ENCODE results near the gene TSPAN15.
"Not testable (repeated sequence)": the region's sequence is repeated elsewhere in the genome, so short reads cannot be mapped to it uniquely, and the experiment has no call there.

The TSPAN15 gene

GRCh38 chr10:69504576-69505250, 53.4 kb downstream of the TSPAN15 start:
- FAIRE-seq: no peak

GRCh38 chr10:69505636-69506318, 54.5 kb downstream of the TSPAN15 start:
- FAIRE-seq: no peak

GRCh38 chr10:69506487-69506833, 55.2 kb downstream of the TSPAN15 start:
- FAIRE-seq: no peak

GRCh38 chr10:69506834-69507713, 55.8 kb downstream of the TSPAN15 start:
- FAIRE-seq: no peak

GRCh38 chr10:69508738-69509340, 57.6 kb downstream of the TSPAN15 start:
- FAIRE-seq: no peak

- no peak for FAIRE-seq
Observed at GRCh38 chr10:69512901-69513300, 61.6 kb downstream of the TSPAN15 start.

GRCh38 chr10:69513617-69514016, 62.4 kb downstream of the TSPAN15 start:
- no peak for FAIRE-seq

- no peak for FAIRE-seq
Observed at GRCh38 chr10:69515699-69516259, 64.5 kb downstream of the TSPAN15 start.

GRCh38 chr10:69516316-69516715, 65.1 kb downstream of the TSPAN15 start:
- no peak for FAIRE-seq

- no peak for FAIRE-seq
Observed at GRCh38 chr10:69516796-69517195, 65.5 kb downstream of the TSPAN15 start.

GRCh38 chr10:69517271-69517848, 66.1 kb downstream of the TSPAN15 start:
- no peak for FAIRE-seq

GRCh38 chr10:69527961-69528360, 76.7 kb downstream of the TSPAN15 start:
- no peak for FAIRE-seq

- FAIRE-seq: no peak
Observed at GRCh38 chr10:69533658-69534057, 82.4 kb downstream of the TSPAN15 start.

GRCh38 chr10:69536521-69536920, 85.3 kb downstream of the TSPAN15 start:
- FAIRE-seq: not testable (repeated sequence)

- FAIRE-seq: no peak
Observed at GRCh38 chr10:69537449-69537848, 86.2 kb downstream of the TSPAN15 start.

GRCh38 chr10:69538461-69538860, 87.2 kb downstream of the TSPAN15 start:
- no peak for FAIRE-seq

- FAIRE-seq: no peak
Observed at GRCh38 chr10:69541463-69541862, 90.2 kb downstream of the TSPAN15 start.

- no peak for FAIRE-seq
Observed at GRCh38 chr10:69549959-69550358, 98.7 kb downstream of the TSPAN15 start.

- FAIRE-seq: no peak
Observed at GRCh38 chr10:69552268-69552667, 101.0 kb downstream of the TSPAN15 start.

- no peak for FAIRE-seq
Observed at GRCh38 chr10:69553328-69553727, 102.1 kb downstream of the TSPAN15 start.

GRCh38 chr10:69554611-69555010, 103.3 kb downstream of the TSPAN15 start:
- FAIRE-seq: no peak

All from TTC549 (cell line).